Raji (cell line): ENCODE results near the gene NGEF.

ENCODE experiments used
- POLR2A ChIP-seq: IDR thresholded peaks from 2 replicates; pipeline ENCODE4 v1.6.1; 2011; ENCODE audit warnings: low read depth, low read length, control low read depth; ENCODE audit not compliant: insufficient read depth

The NGEF gene, protein sequence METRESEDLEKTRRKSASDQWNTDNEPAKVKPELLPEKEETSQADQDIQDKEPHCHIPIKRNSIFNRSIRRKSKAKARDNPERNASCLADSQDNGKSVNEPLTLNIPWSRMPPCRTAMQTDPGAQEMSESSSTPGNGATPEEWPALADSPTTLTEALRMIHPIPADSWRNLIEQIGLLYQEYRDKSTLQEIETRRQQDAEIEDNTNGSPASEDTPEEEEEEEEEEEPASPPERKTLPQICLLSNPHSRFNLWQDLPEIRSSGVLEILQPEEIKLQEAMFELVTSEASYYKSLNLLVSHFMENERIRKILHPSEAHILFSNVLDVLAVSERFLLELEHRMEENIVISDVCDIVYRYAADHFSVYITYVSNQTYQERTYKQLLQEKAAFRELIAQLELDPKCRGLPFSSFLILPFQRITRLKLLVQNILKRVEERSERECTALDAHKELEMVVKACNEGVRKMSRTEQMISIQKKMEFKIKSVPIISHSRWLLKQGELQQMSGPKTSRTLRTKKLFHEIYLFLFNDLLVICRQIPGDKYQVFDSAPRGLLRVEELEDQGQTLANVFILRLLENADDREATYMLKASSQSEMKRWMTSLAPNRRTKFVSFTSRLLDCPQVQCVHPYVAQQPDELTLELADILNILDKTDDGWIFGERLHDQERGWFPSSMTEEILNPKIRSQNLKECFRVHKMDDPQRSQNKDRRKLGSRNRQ

DNA sequence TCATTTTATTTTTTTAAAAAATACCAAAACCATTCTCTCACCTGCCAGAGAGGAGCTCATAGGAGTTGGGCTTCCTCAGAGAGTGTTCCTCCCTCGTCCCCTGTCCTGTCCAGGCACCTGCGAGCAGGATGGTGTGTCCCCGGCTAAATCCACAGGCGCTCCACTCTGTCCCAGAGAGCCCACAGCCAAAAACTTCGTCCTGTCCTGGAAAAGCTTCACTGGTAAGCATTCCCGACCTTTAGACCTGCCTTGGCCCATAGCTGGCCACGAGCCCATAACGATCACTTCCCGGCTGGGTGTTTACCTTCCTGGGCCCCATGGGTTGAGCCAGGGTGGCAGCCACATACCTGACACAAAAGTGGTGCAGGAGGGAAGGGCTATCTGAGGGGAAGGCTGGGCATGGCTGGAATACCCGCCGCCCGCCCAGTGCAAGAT is at the start of gene NGEF:
Gene NGEF, minus strand, starts transcription at position 230 of the 435 bp plus-strand sequence. CDS start 38,366 bp downstream, outside the sequence.
- TF ChIP-seq POLR2A, result no peak

DNA sequence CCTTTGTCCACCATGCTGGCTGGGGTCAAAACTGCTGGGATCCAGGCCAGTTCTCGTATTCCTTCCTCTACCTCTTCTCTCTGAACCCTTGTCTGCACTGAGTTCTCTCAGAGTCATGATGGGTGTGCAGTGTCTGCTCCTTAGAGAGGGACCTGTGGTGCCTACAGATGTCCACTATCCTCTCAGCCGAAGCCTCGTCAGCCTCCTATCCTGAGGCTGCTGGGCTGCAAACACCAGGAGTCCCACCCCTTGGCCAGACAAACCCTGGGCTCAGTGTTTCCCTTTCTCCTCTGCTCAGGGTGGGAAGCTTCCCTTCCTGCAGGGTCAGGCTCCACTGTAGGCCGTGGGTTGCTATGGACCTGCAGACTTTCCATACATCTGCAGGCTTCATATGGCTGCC is 49.4 kb upstream of the NGEF start:
- TF ChIP-seq POLR2A, result no peak

DNA sequence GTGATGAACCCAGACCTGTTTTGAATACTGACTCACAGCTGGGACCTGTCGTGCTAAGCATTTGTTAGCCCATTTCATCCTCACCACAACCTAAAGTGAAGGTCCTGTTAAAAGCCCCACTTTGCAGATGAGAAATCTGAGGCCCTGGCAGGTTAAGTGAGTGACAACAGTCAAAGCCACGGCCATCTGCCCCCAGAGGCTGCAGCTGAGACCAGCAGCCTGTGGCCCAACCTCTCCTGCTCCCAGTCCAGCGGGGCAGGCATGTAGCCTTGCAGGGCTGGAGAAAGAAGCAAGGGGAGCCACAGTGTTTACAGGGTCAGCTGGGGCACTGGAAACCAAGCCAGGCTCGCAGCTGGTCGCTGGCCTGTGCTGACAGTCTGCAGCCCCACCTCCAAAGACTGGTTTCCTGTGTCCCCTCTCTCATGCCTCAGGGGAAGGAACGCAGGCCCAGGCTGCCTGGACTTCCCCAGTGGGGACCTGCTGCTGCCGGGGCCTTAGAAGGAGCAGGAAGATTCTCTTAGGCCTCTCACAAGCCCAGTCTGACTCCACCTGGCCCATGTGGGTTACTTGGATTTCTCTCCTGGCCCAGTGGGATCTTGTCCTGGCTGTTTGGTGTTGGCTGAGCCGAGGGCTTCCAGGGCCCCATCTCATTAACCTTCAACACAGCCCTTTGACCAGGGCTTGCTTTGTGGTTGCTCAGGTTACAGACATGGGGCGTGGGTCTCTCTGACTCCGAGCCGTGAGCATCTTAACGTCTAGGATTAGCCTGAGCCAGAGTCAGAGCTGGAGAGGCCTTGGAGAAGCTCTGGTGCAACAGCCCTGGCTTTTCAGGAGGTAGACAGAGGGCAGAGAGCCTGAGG is 48.8 kb upstream of the NGEF start:
- TF ChIP-seq POLR2A, result peak; percentile 50; the same call in 1 of the 2 replicates

DNA sequence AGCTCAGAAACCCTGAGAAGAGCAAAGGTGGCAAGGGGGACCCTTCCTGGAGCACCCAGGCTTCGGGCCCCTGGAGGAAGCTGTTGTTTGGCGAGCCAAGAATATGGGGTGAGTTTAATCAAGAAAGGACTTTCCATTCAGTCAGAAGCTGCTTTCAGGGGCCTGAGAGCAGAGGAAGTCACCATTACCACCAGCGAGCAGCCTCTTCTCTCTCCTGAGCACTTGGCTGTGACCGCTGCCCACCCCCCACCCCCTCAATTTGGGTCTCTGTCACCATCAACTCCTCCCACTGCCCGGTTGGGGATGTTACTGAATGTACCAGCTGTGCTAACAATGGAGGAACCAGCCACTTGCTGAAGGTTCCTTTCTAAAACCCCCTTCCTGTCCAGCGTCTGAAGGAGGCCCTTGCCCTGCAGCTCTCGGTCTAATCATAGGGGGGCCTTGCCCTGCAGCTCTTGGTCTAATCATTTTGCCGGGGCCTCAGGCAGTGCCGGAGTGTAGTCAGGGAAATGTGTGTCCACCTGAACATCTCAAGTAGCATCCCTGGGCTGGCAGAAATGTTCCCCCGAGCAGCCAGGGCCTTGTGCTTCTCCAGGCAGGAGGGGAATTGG is 48.0 kb upstream of the NGEF start:
- TF ChIP-seq POLR2A, result peak; percentile 73

DNA sequence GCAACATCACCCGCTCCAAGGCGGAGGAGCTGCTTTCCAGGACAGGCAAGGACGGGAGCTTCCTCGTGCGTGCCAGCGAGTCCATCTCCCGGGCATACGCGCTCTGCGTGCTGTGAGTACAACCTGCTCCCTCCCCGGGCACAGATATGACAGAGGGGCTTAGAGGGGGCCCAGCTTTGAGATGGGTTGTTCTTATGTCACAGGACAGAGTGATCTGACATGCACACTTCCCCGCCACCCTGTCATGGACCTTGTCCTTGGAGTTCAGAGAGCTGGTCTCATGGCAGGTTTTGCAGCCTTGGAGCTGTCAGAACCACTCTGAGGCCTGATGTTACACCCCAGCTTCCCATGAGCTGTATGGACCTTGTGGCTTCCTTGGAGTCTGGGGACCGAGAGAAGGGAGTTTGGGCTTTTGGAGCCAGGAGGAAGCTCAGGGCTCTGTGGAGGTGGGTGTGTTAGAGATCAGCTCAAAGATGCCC is 47.5 kb upstream of the NGEF start:
- no peak for TF ChIP-seq POLR2A

DNA sequence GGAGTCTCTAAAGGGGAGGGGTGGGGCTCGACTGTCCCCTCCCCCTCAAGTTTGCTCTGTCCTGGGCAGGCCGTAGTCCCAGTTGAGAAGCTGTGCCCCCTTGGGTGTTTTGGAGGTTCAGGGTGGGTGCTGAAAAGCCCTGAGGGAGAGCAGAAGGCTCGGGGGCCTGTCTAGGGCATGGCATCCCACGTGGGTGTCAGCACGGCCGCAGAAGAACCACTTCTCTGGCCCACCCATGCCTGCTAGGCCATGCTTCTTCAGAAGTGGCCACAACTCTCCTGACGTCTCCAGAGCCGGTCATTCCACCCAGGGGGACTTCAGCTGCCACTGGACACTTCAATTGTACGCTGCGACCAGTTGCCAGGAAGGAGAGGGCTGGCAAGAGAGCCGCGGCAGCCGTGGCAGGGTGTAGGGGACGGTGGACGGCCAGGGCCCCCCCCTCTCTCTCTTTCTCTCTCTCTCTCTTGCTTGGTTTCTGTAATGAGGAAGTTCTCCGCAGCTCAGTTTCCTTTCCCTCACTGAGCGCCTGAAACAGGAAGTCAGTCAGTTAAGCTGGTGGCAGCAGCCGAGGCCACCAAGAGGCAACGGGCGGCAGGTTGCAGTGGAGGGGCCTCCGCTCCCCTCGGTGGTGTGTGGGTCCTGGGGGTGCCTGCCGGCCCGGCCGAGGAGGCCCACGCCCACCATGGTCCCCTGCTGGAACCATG is 46.9 kb upstream of the NGEF start, which contains the start of gene INPP5D:
Gene INPP5D, plus strand, starts transcription at position 546 of the 704 bp plus-strand sequence. Its CDS starts 137 bp downstream, at position 683.
- peak; percentile 92 for TF ChIP-seq POLR2A

DNA sequence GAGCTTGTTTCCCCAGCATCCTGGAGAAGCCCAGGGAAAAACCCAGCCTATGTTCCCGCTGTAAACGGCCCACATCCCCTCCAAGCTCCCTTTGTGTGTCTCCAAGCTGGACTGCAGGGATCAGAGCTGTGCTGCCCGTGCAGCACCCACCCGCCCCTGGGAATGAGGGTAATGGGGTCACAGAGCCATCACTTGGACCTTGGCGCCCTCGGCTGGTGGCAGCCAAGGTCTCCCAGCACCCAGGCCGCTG is 46.4 kb upstream of the NGEF start:
- no peak for TF ChIP-seq POLR2A

DNA sequence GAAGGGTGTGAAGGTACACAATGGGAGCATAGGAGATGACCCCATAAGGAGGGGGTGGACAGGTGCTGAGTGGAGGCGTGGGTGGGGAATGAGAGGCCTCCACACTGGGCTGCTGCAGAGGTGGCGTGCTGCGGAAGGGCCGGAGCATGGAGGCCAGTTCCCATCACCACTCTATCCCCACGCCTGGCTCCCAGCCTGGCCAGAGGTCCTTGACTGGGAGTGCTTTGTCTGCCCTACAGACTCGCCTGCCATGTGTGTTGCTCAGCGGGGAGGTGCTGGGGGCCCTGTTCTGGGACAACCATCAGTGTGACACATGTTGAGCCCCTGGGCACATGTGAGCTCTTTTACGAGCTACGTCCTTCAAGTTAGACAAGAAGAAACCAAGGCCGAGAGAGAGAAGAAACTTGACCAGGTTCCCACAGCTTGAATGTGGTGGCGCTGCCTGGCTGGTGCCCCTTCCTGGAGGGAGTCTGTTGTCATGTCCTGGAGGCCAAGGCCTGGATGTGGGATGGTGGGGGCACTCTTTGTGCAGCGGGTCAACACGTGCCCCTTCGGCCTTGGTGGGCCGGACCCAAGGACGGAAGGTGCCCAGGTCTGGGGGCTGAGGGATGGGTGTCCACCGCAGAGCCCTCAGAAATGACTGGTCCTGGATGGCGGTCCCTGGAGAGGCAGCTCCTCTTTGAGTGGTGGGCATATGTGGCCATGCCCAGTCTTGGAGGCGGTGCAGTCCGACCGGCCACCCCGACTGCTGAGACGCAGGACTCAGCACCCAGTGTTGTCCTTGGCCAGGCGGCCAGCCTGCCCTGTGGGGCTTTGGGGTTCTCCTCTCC is 45.9 kb upstream of the NGEF start:
- TF ChIP-seq POLR2A, result no peak

DNA sequence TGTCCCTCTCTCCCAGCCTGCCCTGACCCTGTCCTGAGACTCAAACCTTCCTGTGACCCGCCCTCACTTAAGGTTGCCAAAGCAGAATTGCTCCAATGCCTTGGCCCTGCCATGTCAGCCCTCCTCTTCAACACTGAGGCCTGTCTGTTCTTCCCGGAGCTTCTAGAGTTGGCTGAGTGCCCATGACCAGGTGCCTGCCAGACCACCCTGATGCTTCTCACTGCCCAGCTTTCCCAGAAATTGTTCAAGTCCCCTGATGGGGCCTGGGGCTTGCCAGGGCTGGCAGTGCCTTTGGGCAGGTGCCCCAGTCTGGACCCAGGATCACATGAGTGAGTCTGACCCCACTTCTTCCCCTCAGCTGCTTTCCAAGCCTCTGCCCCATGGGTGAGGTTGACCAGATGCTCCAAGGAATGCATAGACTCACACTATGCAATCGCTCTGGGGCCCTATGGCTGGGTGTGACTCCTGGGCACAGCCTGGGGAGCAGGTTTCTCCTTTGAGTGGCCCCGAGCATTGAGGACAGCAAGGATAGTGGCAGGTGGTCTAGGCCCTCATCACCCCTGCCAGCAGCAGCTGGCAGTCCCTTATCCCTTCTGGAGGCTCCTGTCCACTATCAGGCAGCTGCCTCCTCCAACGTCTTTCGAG is 44.0 kb upstream of the NGEF start:
- no peak for TF ChIP-seq POLR2A

DNA sequence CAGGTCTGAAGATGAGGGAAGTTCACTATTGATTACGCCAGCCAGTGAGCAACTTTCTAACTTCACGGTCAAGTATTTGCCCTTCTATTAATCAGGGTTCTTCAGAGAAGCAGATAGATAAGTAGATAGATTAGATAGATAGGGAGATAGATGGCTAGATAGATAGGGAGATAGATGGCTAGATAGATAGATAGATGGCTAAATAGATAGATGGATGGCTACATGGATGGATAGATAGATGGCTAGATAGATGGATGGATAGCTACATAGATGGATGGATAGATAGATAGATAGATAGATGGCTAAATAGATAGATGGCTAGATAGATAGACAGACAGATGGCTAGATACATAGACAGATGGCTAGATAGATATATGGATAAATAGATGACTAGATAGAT is 42.3 kb upstream of the NGEF start:
- no peak for TF ChIP-seq POLR2A

DNA sequence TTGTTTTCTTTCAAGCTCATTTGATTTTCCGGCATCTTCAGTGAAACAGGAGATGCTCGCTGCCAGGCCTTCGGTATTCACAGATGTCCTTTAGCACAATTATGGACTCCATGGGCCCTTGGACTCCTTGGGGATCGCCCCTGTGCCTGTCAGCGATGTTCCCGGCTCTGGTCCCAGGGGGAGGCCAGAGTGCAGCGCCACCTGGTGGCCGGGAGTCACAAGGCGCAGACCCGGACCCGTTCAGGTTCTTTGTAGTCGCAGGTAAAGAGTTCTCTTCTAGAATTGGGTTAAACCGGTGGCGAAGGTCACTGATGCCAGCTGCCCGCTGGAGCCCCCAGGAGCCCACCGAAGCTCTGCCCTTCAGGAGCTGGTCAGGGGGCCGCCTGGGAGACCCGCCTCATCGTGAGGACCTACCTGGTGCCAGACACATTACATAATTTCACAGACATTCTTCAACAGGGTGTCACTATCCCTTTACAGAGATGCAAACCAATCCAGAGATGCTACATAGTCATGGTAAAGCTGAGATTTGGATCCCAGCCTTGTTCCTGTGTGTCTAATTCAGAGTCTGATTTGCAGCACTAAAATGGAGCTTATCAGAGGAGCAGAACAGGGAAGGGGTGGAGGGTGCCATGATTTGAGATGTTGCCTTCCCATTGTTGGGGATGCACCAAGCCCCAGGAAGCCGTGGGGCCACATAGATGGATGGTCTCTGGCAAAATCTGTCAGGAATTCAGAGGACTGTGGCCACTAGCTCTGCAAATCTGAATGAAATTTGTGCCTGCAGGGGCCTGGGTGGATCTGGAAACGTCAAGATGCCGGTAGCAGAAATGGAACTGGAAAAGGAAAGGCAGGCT is 41.1 kb upstream of the NGEF start:
- no peak for TF ChIP-seq POLR2A
